SK-N-MC (cell line): Measurements from ENCODE around the gene JMJD7.

Experiments
- EZH2 ChIP-seq: fragments of 200-600 bp; sonication (generic); IDR thresholded peaks from one replicate; pipeline ENCODE4 v1.6.1; 2017; ENCODE audit warnings: antibody characterized with exemption
- POLR2AphosphoS5 ChIP-seq: IDR thresholded peaks from 2 replicates; pipeline ENCODE4 v1.6.1; 2012; ENCODE audit warnings: mild to moderate bottlenecking, low read depth, low read length, borderline replicate concordance

GRCh38 chr15:41817327-41817726 lies 10.6 kb upstream of the JMJD7 start:
- no peak for TF ChIP-seq POLR2AphosphoS5
- TF ChIP-seq EZH2 = no peak
